H1 (cell line): ENCODE data around the gene HDAC8. TPM values are rescaled to one million over a fixed set of nuclear protein-coding genes. Genes with fewer than 3 reads are reported as not detected.

Experiments
- CTCF ChIA-PET: fragments of 300-600 bp; sonication (Branson Sonifier 250); formaldehyde crosslinking; loops from one replicate; lab custom pipeline; 2021; ENCODE audit not compliant: partially characterized antibody; lab: Charles Lee
- POLR2A ChIA-PET: fragments of 300-600 bp; sonication (Branson Sonifier 250); formaldehyde crosslinking; loops from one replicate; lab custom pipeline; 2021; ENCODE audit warnings: inconsistent platforms; ENCODE audit not compliant: partially characterized antibody; lab: Charles Lee
- DNase-seq, 2 experiments: peaks; one replicate each; pipeline versions ENCODE4 v3.0.0 to v3.0.0-alpha.2; 2010 to 2022; ENCODE audit warnings: low spot score in 2 of 2, low read depth in 1 of 2, mixed read lengths in 1 of 2
- FAIRE-seq: peaks from 2 replicates; lab custom pipeline; 2011; peaks lifted over from hg19 to GRCh38; lab: Jason Lieb, UNC
- H2AFZ ChIP-seq: 2 replicates; pipeline ENCODE4 v1.8.1; 2012; ENCODE audit warnings: low read length, inconsistent platforms
- H2AK5ac ChIP-seq: 2 replicates; pipeline ENCODE4 v1.6.1; 2013; ENCODE audit warnings: low read depth, low read length
- H2BK120ac ChIP-seq: replicated peaks from 2 replicates; pipeline ENCODE3; 2013; ENCODE audit warnings: low read depth, low read length, inconsistent platforms
- H2BK12ac ChIP-seq: 2 replicates; pipeline ENCODE4 v1.6.1; 2013; ENCODE audit warnings: low read depth, low read length
- H2BK15ac ChIP-seq: 2 replicates; pipeline ENCODE4 v1.6.1; 2013; ENCODE audit warnings: low read length
- H2BK20ac ChIP-seq: 2 replicates; pipeline ENCODE4 v1.6.1; 2013; ENCODE audit warnings: low read length
- H2BK5ac ChIP-seq: 2 replicates; pipeline ENCODE4 v1.6.1; 2013; ENCODE audit warnings: low read depth, low read length
- H3K14ac ChIP-seq: 2 replicates; pipeline ENCODE4 v1.6.1; 2013; ENCODE audit warnings: inconsistent platforms; ENCODE audit not compliant: insufficient read length
- H3K18ac ChIP-seq: 2 replicates; pipeline ENCODE4 v1.6.1; 2013; ENCODE audit warnings: low read length; ENCODE audit errors: extremely low read depth
- H3K23ac ChIP-seq: 2 replicates; pipeline ENCODE4 v1.6.1; 2013; ENCODE audit warnings: inconsistent platforms; ENCODE audit not compliant: insufficient read length
- H3K23me2 ChIP-seq: 2 replicates; pipeline ENCODE4 v1.6.1; 2013; ENCODE audit warnings: low read depth, low read length
- H3K27ac ChIP-seq: 2 replicates; pipeline ENCODE4 v1.6.1; 2011; ENCODE audit warnings: low read depth, low read length, inconsistent platforms
- H3K27me3 ChIP-seq, 4 experiments: replicated peaks in 1 of 4; 1 replicate in 1 of 4; 2 replicates in 3 of 4; pipeline versions ENCODE4 v1.6.1 to v1.8.1; 2011 to 2013; ENCODE audit warnings: low read length in 3 of 4, mild to moderate bottlenecking in 3 of 4, inconsistent platforms in 2 of 4, mixed read lengths in 2 of 4, moderate library complexity in 1 of 4; ENCODE audit not compliant: control insufficient read depth in 3 of 4, insufficient read depth in 3 of 4; ENCODE audit errors: extremely low read depth in 1 of 4
- H3K36me3 ChIP-seq, 4 experiments: 2 replicates each; pipeline versions ENCODE4 v1.6.1 to v1.8.1; 2011 to 2013; ENCODE audit warnings: mild to moderate bottlenecking in 4 of 4, low read length in 3 of 4, moderate library complexity in 2 of 4, control low read depth in 1 of 4, inconsistent platforms in 1 of 4; ENCODE audit not compliant: insufficient read depth in 4 of 4, control insufficient read depth in 2 of 4
- H3K4ac ChIP-seq: replicated peaks from 2 replicates; pipeline ENCODE3; 2013; ENCODE audit warnings: low read length, low read depth, mixed read lengths, inconsistent platforms; ENCODE audit not compliant: insufficient read length
- H3K4me1 ChIP-seq, 4 experiments: replicated peaks in 1 of 4; 1 replicate in 1 of 4; 2 replicates in 3 of 4; pipeline versions ENCODE4 v1.6.1 to v1.8.1; 2011 to 2013; ENCODE audit warnings: low read length in 3 of 4, inconsistent platforms in 2 of 4, mixed read lengths in 1 of 4; ENCODE audit not compliant: insufficient read depth in 4 of 4, control insufficient read depth in 3 of 4
- H3K4me2 ChIP-seq, 2 experiments: 2 replicates each; pipeline versions ENCODE4 v1.6.1 to v1.8.1; 2011 to 2013; ENCODE audit warnings: low read depth in 2 of 2, low read length in 2 of 2, control low read depth in 1 of 2, inconsistent platforms in 1 of 2, mild to moderate bottlenecking in 1 of 2; ENCODE audit not compliant: insufficient read depth in 1 of 2
- H3K4me3 ChIP-seq, 4 experiments: fragments of 200-600, 300-600 bp in 1 of 4; sonication (generic), shearing (Covaris generic), sonication (Bioruptor Twin) in 1 of 4; 2 replicates each; pipeline versions ENCODE4 v1.5.1 to v1.8.1; 2011 to 2016; ENCODE audit warnings: low read length in 4 of 4, low read depth in 3 of 4, control low read depth in 2 of 4, inconsistent platforms in 2 of 4, mild to moderate bottlenecking in 2 of 4, mixed read lengths in 1 of 4, moderate library complexity in 1 of 4; ENCODE audit not compliant: insufficient read depth in 2 of 4; ENCODE audit errors: extremely low read depth in 1 of 4
- H3K56ac ChIP-seq: replicated peaks from 2 replicates; pipeline ENCODE3; 2013; ENCODE audit warnings: low read depth, mild to moderate bottlenecking, mixed read lengths, low read length, inconsistent platforms; ENCODE audit not compliant: insufficient read length
- H3K79me1 ChIP-seq: 2 replicates; pipeline ENCODE4 v1.6.1; 2013; ENCODE audit warnings: low read depth, low read length, control low read depth
- H3K79me2 ChIP-seq, 2 experiments: 2 replicates each; pipeline versions ENCODE4 v1.6.1 to v1.8.1; 2012 to 2013; ENCODE audit warnings: low read length in 2 of 2, mild to moderate bottlenecking in 2 of 2, inconsistent platforms in 1 of 2; ENCODE audit not compliant: insufficient read depth in 2 of 2, control insufficient read depth in 1 of 2
- H3K9ac ChIP-seq, 4 experiments: replicated peaks in 1 of 4; 1 replicate in 1 of 4; 2 replicates in 3 of 4; pipeline versions ENCODE4 v1.6.1 to v1.8.1; 2011 to 2013; ENCODE audit warnings: low read depth in 3 of 4, low read length in 3 of 4, control low read depth in 2 of 4, mild to moderate bottlenecking in 2 of 4, moderate library complexity in 2 of 4, inconsistent platforms in 1 of 4; ENCODE audit errors: extremely low read depth in 1 of 4
- H3K9me3 ChIP-seq, 2 experiments: 2 replicates each; pipeline versions ENCODE4 v1.6.1 to v1.8.1; 2012 to 2013; ENCODE audit warnings: mild to moderate bottlenecking in 2 of 2, moderate library complexity in 2 of 2, control low read depth in 1 of 2, inconsistent platforms in 1 of 2, low read depth in 1 of 2, low read length in 1 of 2, mixed read lengths in 1 of 2; ENCODE audit not compliant: insufficient read depth in 2 of 2
- H4K20me1 ChIP-seq, 2 experiments: replicated peaks in 1 of 2; 2 replicates each; pipeline versions ENCODE3 to v1.8.1; 2011 to 2013; ENCODE audit warnings: inconsistent platforms in 2 of 2, low read length in 2 of 2, mild to moderate bottlenecking in 1 of 2; ENCODE audit not compliant: insufficient read depth in 2 of 2, control insufficient read depth in 1 of 2
- H4K5ac ChIP-seq: 2 replicates; pipeline ENCODE4 v1.6.1; 2013; ENCODE audit warnings: low read length, low read depth, mixed read lengths, inconsistent platforms; ENCODE audit not compliant: insufficient read length
- H4K8ac ChIP-seq: 2 replicates; pipeline ENCODE4 v1.8.0; 2013; ENCODE audit warnings: mild to moderate bottlenecking, moderate library complexity, low read length, inconsistent platforms; ENCODE audit not compliant: insufficient read depth; ENCODE audit errors: extremely low read depth
- H4K91ac ChIP-seq: replicated peaks from 2 replicates; pipeline ENCODE3; 2013; ENCODE audit warnings: low read length, mixed read lengths, inconsistent platforms; ENCODE audit not compliant: insufficient read length
- HDAC2 ChIP-seq, 2 experiments: fragments of 300-600 bp in 1 of 2; sonication (generic) in 1 of 2; IDR thresholded peaks; 2 replicates each; pipeline ENCODE4 v1.6.1; 2011 to 2012; ENCODE audit warnings: low read depth in 2 of 2, low read length in 2 of 2, mild to moderate bottlenecking in 2 of 2, moderate library complexity in 2 of 2, borderline replicate concordance in 1 of 2, inconsistent platforms in 1 of 2
- RAD21 ChIP-seq, 2 experiments: IDR thresholded peaks in 1 of 2; conservative IDR thresholded peaks in 1 of 2; 2 replicates each; pipeline ENCODE4 v1.6.1; 2011; ENCODE audit warnings: low read depth in 2 of 2, low read length in 2 of 2, improper control_type of control experiment in 1 of 2, inconsistent platforms in 1 of 2, mild to moderate bottlenecking in 1 of 2, moderate library complexity in 1 of 2
- TAF1 ChIP-seq: IDR thresholded peaks from 2 replicates; pipeline ENCODE4 v1.6.1; 2011; ENCODE audit warnings: mild to moderate bottlenecking, low read depth, low read length
- WGBS, 2 experiments: shearing (Covaris generic) in 1 of 2; methylation state at CpG; one replicate each; pipeline versions ENCODE4 v1.1.6 to v1.1.7; 2013 to 2015; ENCODE audit warnings: low lambda C conversion rate in 2 of 2, mixed read lengths in 2 of 2, inconsistent platforms in 1 of 2, low coverage in 1 of 2, missing lambda C conversion rate in 1 of 2; ENCODE audit not compliant: insufficient replicate concordance in 2 of 2, insufficient coverage in 1 of 2, insufficient read length in 1 of 2; ENCODE audit errors: extremely low coverage in 1 of 2, missing lambda C conversion rate in 1 of 2; 5-methylcytosine and 5-hydroxymethylcytosine counted together
- polyA plus RNA-seq, 7 experiments: library from polyadenylated mRNA; depleted of rRNA in 3 of 7; stranded (reverse) in 5 of 7; unstranded in 2 of 7; fragments of >200 nt in 5 of 7; fragments of 200-250 nt in 2 of 7; gene quantifications; 1 replicate in 5 of 7; 2 replicates in 1 of 7; 4 replicates in 1 of 7; pipeline versions ENCODE4 v1.2.1 to v1.2.3, GENCODE V29; 2011 to 2013; ENCODE audit warnings: missing spikeins in 2 of 7, mixed read lengths in 2 of 7
- total RNA-seq: library from RNA; stranded (reverse); fragmentation: NEBNext Ultra II Directional; extraction: Animal tissue kit (Norgen Biotek cat#: 25700); gene quantifications from 2 replicates; pipeline ENCODE4 v1.2.1, GENCODE V29; 2021

Gene HDAC8
- total and polyA plus RNA-seq, 2 of the 8 experiments (the other 6 are each of a cell fraction or from before 2014, with no cell fraction given): 9.7 to 20.3 TPM

DNA sequence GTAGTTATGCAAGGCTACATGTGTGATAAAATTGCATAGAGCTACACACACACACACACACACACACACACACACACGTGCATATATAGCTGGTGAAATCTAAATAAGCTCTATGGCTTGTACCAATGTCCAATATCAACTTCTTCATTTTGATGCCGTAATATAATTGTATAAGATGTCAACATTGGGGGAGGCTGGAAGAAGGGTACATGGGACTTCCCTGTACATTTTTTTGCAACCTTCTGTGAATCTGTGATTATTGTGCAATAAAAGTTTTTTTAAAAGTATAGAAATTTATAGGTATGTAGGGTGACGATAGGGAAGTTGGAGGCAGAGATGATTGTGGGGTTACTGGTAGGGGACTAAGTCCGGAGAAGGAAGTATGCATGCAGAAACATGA is 105.5 kb downstream of the HDAC8 start:
- Histone ChIP-seq H3K27ac (no peak overlapping the region), H3K23ac (no peak overlapping the region), H4K91ac (no peak overlapping the region), H3K79me2 (no peaks in the 10 kb centered on the region), H2BK15ac (no peak overlapping the region), H2AK5ac (no peak overlapping the region), H3K4me3 (no peak overlapping the region), H4K8ac (no peak overlapping the region), H3K23me2 (no peaks in the 10 kb centered on the region), H3K14ac (no peak overlapping the region), H3K36me3 (no peaks in the 10 kb centered on the region; a peak in 2 of 8 replicates), H2BK5ac (no peak overlapping the region), H3K4me1 (no peaks in the 10 kb centered on the region), H3K79me1 (no peaks in the 10 kb centered on the region), H2BK20ac (no peak overlapping the region), H4K5ac (no peak overlapping the region), H2BK12ac (no peak overlapping the region), H3K18ac (no peak overlapping the region), H3K56ac (no peak overlapping the region), H3K27me3 (no peaks in the 10 kb centered on the region), H3K4ac (no peak overlapping the region), H3K4me2 (no peak overlapping the region), H3K9me3 (no peaks in the 10 kb centered on the region), H4K20me1 (no peaks in the 10 kb centered on the region), H2AFZ (no peak overlapping the region), H3K9ac (no peak overlapping the region), H2BK120ac (no peak overlapping the region)
- FAIRE-seq (no peak), DNase-seq (no peak)
- 87 to 100% methylated on average over 1 to 4 of the region's 4 CpGs for WGBS, 2 experiments
- ChIA-PET POLR2A (interaction anchor here (0.7 to 1.3 kb wide), 2 partner anchors 80 to 140 kb away, joined by 3 read pairs; no protein-coding TSS in a partner anchor), CTCF (interaction anchor here (0.7 kb wide), 1 partner anchor 1205 kb away, joined by 3 read pairs; no protein-coding TSS in a partner anchor)
- no peak for TF ChIP-seq TAF1
- TF ChIP-seq RAD21 (IDR thresholded peaks at IDR 0.05 in 1 of 2, conservative IDR thresholded peaks at IDR 0.05 in 1 of 2; ENCODE audit: low read depth in 2 of 2, low read length in 2 of 2): no peak
- no peak for TF ChIP-seq HDAC2 (IDR thresholded peaks at IDR 0.05; ENCODE audit: borderline replicate concordance in 1 of 2, low read depth in 2 of 2, low read length in 2 of 2)
